GM18907 (cell line): ENCODE results near the gene NCAPG2.
A peak's percentile ranks its signal among the peaks of the same experiment; 100 is the strongest.

Experiments
- ATAC-seq: cut with Tn5 transposase; IDR thresholded peaks from one replicate; pipeline ENCODE4 v1.9.1; 2021; ENCODE audit warnings: mild to moderate bottlenecking, moderate library complexity; ENCODE audit not compliant: unreplicated experiment

The NCAPG2 gene, protein sequence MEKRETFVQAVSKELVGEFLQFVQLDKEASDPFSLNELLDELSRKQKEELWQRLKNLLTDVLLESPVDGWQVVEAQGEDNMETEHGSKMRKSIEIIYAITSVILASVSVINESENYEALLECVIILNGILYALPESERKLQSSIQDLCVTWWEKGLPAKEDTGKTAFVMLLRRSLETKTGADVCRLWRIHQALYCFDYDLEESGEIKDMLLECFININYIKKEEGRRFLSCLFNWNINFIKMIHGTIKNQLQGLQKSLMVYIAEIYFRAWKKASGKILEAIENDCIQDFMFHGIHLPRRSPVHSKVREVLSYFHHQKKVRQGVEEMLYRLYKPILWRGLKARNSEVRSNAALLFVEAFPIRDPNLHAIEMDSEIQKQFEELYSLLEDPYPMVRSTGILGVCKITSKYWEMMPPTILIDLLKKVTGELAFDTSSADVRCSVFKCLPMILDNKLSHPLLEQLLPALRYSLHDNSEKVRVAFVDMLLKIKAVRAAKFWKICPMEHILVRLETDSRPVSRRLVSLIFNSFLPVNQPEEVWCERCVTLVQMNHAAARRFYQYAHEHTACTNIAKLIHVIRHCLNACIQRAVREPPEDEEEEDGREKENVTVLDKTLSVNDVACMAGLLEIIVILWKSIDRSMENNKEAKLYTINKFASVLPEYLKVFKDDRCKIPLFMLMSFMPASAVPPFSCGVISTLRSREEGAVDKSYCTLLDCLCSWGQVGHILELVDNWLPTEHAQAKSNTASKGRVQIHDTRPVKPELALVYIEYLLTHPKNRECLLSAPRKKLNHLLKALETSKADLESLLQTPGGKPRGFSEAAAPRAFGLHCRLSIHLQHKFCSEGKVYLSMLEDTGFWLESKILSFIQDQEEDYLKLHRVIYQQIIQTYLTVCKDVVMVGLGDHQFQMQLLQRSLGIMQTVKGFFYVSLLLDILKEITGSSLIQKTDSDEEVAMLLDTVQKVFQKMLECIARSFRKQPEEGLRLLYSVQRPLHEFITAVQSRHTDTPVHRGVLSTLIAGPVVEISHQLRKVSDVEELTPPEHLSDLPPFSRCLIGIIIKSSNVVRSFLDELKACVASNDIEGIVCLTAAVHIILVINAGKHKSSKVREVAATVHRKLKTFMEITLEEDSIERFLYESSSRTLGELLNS

DNA sequence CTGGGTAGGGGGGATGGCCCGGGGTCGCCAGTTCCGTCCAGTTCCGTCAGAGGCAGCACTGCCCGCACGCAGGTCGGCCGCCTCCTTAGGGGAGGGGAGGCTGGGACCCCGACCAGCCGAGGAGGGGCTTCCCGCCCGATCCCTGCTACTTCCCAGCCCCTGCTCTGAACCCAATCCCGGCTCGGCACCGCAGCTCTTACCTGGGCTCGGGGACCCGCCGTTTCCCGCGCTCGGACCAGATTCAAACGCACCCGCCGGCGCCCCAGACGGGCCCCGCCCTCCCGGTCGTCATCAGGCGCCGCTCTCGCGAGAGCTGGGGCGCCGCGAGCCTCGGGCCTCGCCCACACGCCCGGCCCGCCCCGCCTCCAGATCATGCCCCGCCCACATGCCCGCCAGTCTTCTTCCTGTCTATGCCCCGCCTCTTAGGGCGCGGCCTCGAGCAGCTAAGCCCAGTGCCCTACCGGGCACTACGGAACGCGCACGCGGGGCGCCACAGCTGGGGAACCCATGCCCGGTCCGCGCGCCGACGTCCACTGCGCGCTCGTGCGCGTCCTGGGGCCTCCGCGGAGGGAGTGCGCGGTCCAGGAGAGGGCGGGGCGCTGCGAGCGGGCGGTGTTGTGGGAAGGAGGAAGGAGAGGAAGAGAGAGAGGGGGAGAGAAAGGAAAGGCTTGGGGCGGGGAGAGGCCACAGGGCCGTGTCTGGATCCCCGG, at the start of gene NCAPG2:
Gene NCAPG2 (minus strand): TSS at position 281 of the 710 bp plus-strand sequence. CDS start 2,905 bp downstream, outside the sequence.
- peak; percentile 98 for ATAC-seq

DNA sequence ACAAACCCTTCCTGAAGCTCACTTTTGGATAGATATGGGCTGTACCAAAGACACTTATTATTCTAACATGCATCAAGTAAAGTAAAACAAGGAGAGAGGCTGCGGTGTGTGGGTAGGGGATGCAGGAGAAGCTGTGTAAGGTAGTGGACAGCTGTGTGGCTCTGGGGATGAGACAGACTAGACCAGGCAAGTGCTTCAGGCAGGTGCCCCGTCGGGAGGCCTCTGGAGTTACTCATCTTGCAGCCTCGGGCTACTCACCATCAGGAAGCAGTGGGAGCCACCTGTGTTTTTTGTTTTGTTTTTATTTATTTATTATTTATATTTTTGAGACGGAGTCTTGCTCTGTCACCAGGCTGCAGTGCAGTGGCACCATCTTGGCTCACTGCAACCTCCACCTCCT, 49.3 kb upstream of the NCAPG2 start:
- no peak for ATAC-seq

DNA sequence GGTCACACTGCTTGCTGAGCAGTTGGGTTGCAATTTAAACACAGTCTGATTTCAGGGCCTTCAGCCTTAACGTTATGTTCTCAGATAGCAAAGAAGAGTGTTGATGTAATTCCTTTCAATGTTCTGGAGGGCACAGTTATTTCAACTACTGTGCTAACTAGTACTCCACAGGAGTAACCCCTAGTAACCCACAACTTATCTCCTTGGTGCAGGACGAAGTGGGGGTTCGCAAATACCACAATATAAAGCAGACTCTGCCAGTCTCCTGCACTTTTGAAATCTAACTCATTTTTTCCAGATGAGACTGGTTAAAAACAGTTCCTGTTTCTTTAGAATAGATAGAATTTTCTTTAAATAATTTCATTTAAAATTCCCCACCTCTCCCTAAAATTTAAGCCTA, 47.1 kb upstream of the NCAPG2 start:
- ATAC-seq, result no peak

DNA sequence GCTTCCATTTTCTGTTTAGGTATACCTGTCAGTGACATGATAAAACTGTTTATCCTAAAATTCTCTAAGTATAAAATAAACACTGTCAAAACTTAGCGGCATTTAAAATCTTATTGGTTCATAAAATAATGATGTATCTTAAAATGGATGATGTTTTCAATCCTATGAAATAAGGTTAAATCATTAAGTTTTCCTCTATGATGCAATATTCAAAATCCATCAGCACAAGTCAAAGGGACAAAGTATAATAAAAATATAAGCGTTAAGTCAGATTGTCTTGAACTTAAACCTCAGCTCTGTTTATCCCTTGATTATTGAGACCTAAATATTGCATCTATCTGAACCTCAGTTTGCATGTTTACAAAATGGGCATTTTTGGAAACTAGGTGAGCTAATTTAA, 46.6 kb upstream of the NCAPG2 start:
- ATAC-seq, result no peak

DNA sequence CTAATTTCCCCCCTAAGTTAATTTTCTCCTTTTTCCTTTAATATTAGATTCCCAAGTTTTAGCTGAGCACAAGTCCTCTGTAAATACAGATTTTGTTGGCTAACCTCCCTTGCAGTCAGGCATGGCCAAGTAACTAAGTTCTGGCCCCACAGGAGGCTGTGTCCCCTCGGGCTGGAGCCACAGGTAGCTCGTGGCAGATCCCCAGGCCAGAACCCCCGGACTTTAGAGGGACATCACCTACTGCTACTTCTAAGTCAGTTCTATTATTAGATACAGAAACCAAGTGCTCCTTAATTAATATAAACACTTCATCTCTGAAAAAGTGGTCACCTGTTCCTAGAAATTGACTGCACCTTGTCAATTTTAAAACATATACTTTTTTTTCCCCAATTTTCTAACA, 46.1 kb upstream of the NCAPG2 start:
- no peak for ATAC-seq

DNA sequence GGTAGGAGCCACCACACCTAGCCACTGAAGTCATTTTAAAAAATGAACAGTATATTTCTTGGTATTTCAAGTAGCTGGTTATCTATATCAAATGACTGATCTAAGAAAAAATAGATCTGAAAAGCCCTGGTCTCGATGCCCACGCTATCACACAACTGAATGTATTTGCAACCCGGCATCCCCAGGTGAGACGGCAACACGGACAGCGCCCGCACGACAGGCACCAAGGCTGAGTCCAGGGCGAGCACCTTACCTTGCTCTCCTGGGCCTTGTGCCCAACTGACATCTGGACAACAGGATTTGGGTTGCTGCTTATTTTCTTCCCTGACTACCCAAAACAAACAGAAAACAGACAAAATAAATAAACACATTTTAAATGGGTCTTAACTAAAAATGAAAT, 44.8 kb upstream of the NCAPG2 start:
- no peak for ATAC-seq

DNA sequence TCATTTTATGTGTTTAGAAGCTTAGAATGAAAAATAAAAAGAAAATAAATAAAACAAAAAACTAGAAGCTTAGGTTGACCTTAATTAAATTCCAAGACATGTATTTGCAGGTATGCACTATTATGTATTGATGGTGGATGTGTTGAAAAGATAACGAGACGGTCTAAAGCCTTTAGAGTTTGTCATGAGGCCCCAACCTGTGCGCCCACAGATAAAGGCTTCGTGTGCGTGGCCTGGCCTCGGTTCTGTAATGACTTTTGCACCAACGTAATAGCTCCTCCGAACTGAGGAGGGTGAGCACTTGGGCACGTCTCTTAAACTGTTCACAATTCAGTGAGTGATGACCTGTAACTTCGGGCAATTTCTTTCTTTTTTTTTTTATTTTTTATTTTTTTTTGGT, 43.7 kb upstream of the NCAPG2 start:
- no peak for ATAC-seq

DNA sequence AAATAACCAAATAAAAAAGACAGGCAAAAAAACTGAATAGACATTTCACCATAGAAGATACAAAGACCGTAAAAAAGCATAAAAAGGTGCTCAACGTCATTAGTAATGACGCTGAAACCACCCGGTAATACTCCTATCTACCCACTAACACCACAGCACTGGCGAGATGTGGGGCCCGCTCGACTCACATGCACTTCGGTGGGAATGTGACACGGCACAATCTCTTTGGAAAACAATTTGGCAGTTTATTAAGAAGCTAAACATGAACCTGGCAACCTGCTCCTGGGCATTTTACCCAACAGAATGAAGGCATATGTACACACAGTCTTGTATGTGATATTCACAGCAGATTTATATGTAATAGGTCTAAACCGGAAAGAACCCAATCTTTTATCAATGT, 42.8 kb upstream of the NCAPG2 start:
- ATAC-seq, result no peak

DNA sequence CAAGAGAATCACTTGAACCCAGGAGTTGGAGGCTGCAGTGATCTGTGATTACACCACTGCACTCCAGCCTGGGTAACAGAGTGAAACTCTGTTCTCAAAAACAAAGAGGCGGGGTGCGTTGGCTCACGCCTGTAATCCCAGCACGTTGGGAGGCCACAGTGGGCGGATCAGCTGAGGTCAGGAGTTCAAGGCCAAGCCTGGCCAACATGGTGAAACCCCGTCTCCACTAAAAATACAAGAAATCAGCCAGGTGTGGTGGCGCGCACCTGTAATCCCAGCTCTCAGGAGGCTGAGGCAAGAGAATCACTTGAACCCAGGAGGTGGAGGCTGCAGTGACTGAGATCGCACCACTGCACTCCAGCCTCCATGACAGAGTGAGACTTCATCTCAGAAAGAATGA, 42.4 kb upstream of the NCAPG2 start:
- no peak for ATAC-seq

DNA sequence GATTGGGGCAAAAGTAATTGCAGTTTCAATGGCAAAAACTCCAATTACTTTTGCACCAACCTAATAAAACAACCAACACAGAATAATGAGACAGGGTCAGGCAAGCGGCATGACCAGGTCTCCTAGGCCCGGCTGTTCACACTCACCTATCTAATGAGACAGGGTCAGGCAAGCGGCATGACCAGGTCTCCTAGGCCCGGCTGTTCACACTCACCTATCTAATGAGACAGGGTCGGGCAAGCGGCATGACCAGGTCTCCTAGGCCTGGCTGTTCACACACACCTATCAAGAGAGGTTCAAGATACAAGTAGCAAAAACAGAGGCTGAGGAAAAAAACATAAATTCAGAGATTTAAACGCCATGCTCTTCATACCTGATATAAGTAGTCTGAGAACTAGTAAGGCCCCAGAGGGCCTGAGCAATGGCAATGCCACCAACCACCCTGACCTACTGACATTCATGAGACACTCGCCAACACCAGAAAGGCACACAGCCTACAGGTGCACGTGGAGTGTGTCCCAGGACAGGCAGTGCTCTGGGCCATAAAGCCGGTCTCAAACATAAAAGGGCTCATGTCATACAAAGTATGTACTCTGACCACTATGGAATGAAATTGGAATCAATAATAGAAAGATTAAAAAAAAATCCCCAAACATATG, 40.6 kb upstream of the NCAPG2 start:
- ATAC-seq, result no peak

DNA sequence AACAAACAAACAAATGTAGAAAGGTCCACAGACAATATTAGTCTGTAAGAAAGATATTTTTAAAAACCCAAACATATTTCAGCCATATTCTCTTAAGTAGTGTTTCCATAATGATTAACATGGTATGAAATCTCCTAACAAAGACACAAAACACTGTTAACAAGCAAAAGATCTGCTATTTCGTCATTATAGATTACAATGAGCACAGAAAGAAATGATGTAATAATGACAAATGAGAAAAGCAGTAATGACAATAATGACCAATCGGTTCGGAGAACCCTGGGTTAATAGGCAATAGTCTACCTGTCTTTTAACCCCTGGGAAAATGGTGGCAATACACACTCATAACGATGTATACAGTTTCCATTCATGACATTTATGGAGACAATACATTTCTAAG, 39.5 kb upstream of the NCAPG2 start:
- no peak for ATAC-seq

DNA sequence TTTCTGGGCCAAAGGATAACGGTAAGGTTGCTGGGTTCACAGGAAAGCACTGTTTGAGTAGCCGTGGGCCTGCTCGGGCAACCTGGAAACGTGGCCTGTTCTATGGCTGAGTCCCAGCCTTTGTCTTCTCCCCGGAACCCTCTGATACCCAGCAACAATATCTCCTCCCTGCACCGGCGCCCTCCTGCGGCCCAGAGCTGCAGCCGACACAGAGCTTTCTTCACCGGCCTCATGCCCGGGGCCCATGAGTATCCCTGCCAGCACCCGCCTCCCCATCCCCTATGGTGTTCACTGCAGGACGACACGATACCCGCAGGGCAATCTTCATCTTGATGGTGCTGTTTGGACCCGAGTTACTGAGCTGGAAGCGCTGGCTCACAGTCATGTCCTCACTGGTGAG, 38.6 kb upstream of the NCAPG2 start:
- no peak for ATAC-seq

DNA sequence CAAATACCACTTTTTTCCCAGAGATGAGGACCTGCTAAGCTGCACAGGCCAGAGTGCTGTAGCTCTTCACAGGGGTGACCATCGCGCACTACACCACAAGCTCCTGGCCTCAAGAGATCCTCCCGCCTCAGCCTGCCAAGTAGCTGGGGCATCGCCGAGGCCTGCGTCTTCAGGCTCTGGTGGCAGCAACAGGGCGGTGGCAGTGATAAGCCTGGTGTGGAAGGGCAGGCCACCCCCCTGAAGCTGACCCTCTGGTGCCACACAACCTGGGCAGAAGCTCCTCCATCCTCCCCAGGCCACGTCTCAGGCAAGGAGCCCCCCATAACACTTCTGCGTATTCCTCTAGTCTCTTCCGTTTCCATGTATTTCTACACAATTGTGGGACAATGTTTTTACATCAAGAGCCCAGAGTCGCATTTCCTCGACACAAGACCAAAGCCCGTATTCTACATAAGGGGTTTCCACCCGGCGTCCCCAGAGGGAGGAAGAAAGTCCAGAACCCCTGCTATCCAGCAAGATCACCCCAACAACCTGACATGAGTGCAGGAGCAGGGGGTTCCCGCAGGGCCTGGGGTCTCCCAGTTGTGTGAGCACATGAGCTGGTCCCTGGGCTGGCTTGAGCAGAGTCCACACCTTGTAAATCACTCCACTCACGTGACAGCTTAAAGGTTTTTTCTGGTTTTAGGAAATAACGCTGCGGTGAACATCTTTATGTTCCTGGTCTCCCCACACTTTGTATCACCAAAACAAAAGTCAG, 37.6 kb upstream of the NCAPG2 start:
- no peak for ATAC-seq

DNA sequence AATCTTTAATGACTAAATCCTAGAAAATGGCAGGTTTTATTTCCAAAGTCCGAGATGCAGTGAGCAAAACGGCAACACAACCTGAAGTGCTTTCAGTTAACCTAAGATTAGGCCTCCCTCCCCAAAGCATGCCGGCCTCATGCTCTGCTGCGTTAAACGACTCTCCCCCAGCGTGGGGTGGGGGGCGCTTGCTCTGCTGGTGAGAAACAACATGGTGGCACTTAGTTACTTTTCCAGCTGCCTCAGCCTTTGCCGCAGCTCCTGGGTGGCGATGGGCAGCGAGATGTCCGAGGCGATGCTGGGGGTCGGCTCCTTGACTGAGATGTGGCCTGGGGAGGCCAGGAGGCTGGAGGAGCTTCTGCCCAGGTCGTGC, 36.7 kb upstream of the NCAPG2 start:
- no peak for ATAC-seq

DNA sequence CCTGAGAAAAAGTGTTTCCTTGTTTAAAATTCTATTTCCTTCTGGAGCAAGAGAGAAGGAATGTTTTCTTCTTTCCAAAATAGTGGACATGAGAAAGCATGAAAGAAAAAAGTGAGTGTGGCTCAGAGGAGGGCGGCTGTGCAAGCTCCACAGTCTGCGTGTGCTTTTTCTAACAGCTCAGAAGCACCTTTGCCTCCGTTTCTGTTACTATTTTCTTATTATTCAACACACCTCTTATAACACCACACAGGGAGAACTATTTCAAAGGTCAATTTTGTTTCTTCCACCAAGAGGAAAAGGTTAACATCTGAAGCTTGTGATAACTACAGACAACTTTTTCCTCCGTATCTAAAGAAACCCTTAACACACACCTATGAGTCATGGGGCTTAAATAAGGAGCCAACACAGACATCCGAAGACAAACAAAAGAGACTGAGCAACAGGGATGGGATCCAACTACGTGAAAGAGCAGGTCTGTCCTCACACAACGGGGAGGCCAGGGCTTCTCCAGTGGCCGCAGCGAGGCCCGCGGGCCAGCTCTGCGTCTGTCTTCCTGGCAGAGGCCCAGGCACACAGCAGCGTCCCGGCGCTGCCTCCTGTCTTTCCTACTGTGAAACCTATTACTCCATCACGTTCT, 36.2 kb upstream of the NCAPG2 start:
- ATAC-seq, result no peak

DNA sequence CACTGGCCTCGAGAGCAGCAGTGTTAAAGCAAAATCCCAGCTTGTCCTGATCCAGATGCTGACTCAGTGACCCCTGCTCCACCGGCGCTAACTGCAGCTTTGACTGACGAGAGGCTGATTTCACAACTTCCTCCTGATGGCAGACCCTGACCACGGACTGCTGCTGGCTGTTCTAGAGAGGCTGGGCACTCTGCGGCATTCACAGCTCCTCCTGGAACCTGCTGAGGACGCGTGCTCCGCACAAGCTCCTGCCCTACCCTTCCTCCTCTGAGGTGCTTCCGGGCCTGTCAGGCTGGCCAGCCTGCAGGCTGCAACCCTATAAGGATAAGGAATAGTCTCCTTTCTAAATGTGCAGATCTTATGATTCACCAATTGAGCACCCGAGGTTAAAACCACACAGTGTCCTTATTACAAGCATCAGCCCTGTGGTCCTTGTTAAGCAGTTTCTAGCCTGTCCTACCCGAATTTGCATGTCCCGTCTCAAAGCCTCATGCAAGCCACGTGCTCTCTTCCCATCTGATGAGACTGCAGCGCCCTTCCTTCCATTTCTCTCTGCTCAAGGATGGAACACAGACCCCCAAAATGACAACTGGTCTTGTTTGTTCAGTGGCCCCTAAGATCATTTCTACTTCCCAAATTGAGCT, 35.5 kb upstream of the NCAPG2 start:
- no peak for ATAC-seq

DNA sequence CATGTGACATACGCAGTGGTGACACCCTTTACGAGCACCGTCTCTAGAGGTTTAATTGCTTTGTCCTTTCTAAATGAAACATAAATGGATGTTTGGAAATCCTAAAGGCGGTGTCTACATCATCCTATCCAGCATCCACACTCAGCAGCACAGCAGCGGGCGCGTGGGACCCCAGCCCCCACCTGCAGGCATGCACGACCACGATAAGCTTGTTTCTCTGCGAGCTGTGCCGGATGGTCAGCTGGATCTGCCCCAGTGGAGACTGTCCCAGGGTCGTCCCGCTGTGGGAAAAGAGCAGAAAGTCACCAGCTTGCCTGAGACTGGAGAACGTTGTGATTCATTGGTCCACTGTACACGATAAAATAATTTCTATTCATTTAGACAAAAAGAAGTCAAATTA, 34.2 kb upstream of the NCAPG2 start:
- ATAC-seq, result no peak

DNA sequence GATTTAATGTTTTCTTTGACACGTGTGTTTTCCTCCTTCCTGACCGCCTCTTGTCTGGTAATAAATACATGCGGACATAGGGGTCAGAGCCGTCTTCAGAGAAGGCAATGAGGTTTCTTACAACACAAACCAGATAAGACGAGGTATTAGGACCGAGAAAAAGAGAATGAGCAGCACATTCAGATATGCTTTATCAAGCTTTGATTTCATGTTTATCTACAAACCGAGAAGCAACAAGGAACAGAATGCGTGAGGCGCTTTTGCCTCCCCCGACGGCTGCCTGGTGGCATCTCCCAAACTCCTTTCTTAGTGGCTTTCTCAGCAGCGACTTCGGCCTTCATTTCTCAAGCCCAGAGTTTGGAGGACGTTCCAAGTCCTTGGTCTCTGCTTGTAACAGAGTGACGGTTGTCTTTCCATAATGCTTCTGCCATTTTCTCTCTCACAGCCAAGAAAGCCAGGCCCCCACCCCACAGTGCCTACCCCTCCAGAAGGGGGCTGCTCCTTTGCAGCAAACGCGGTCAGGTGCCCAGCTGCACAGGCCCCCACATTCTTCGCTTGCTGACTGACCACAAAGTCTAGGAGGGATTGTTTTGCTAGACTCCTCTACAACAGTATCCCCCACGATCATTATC, 32.6 kb upstream of the NCAPG2 start:
- no peak for ATAC-seq
